Hepatocyte (in vitro differentiated cells): ENCODE results near the gene LMF1. TPM values are rescaled to one million over a fixed set of nuclear protein-coding genes. Genes with fewer than 3 reads are reported as not detected.

Experiments used
- DNase-seq: peaks from one replicate; pipeline ENCODE4 v3.0.0-alpha.2; 2016; ENCODE audit warnings: low spot score
- H2AFZ ChIP-seq: fragments of 200-600 bp; sonication (generic); 2 replicates; pipeline ENCODE4 v1.6.0; 2016; ENCODE audit warnings: antibody characterized with exemption, mild to moderate bottlenecking
- H3K27ac ChIP-seq: fragments of 200-600 bp; sonication (generic); 2 replicates; pipeline ENCODE4 v1.5.1; 2016; ENCODE audit warnings: mild to moderate bottlenecking
- H3K27me3 ChIP-seq: fragments of 200-600 bp; sonication (generic); 2 replicates; pipeline ENCODE4 v1.6.1; 2016
- H3K36me3 ChIP-seq: fragments of 200-600 bp; sonication (generic); replicated peaks from 2 replicates; pipeline ENCODE4 v1.5.1; 2016; ENCODE audit warnings: low read depth; ENCODE audit not compliant: insufficient read depth
- H3K4me1 ChIP-seq: fragments of 200-600 bp; sonication (generic); 2 replicates; pipeline ENCODE4 v1.5.1; 2016; ENCODE audit warnings: mild to moderate bottlenecking, moderate library complexity; ENCODE audit not compliant: insufficient read depth
- H3K4me2 ChIP-seq: fragments of 200-600 bp; sonication (generic); 2 replicates; pipeline ENCODE4 v1.6.0; 2016
- H3K4me3 ChIP-seq: fragments of 200-600 bp; sonication (generic); 2 replicates; pipeline ENCODE4 v1.5.1; 2016; ENCODE audit warnings: mild to moderate bottlenecking
- H3K79me2 ChIP-seq: fragments of 200-600 bp; sonication (generic); 2 replicates; pipeline ENCODE4 v1.6.0; 2017; ENCODE audit warnings: mild to moderate bottlenecking
- H3K9me2 ChIP-seq: fragments of 200-600 bp; sonication (generic); replicated peaks from 2 replicates; pipeline ENCODE4 v1.6.0; 2017; ENCODE audit warnings: mild to moderate bottlenecking; ENCODE audit not compliant: insufficient read depth
- H3K9me3 ChIP-seq: fragments of 200-600 bp; sonication (generic); 2 replicates; pipeline ENCODE4 v1.5.1; 2016; ENCODE audit warnings: low read depth, mild to moderate bottlenecking
- H4K20me1 ChIP-seq: fragments of 200-600 bp; sonication (generic); 2 replicates; pipeline ENCODE4 v1.6.0; 2016; ENCODE audit warnings: mild to moderate bottlenecking; ENCODE audit not compliant: insufficient read depth, poor library complexity, severe bottlenecking
- CTCF ChIP-seq: fragments of 200-600 bp; sonication (generic); IDR thresholded peaks from 2 replicates; pipeline ENCODE4 v1.5.1; 2016; ENCODE audit warnings: antibody characterized with exemption, mild to moderate bottlenecking; ENCODE audit not compliant: poor library complexity
- EZH2 ChIP-seq: fragments of 200-600 bp; sonication (generic); IDR thresholded peaks from 2 replicates; pipeline ENCODE4 v1.6.1; 2016; ENCODE audit warnings: antibody characterized with exemption, mild to moderate bottlenecking, borderline replicate concordance
- EZH2phosphoT487 ChIP-seq: fragments of 200-600 bp; sonication (generic); IDR thresholded peaks from one replicate; pipeline ENCODE4 v1.6.1; 2018; ENCODE audit warnings: antibody characterized with exemption, mild to moderate bottlenecking, low read depth, moderate library complexity; ENCODE audit not compliant: unreplicated experiment, severe bottlenecking
- WGBS: methylation state at CpG from one replicate; pipeline ENCODE4 v1.1.6; 2016; ENCODE audit warnings: low lambda C conversion rate; ENCODE audit errors: missing lambda C conversion rate; 5-methylcytosine and 5-hydroxymethylcytosine counted together
- polyA plus RNA-seq: library from polyadenylated mRNA; unstranded; fragments of >200 nt; fragmentation: Nextera tagmentation; extraction: Ambion mirVana; gene quantifications from 2 replicates; pipeline ENCODE4 v1.2.1, GENCODE V29; 2016
- total RNA-seq: library from RNA; depleted of rRNA; stranded (reverse); fragments of >200 nt; gene quantifications from 2 replicates; pipeline ENCODE4 v1.2.3, GENCODE V29; 2014

LMF1 gene
- total and polyA plus RNA-seq, 2 experiments from 2014 or later = 27.2 to 34.3 TPM

GRCh38 chr16:854808-855410 is 115.9 kb downstream of the LMF1 start:
- Histone ChIP-seq H3K27me3 (no peaks in the 10 kb centered on the region), H3K4me2 (no peak overlapping the region), H3K79me2 (no peaks in the 10 kb centered on the region), H3K9me3 (no peaks in the 10 kb centered on the region), H4K20me1 (no peaks in the 10 kb centered on the region), H3K4me1 (no peaks in the 10 kb centered on the region), H3K9me2 (no peaks in the 10 kb centered on the region), H3K4me3 (no peak overlapping the region), H3K27ac (no peak overlapping the region), H2AFZ (no peak overlapping the region), H3K36me3 (no peaks in the 10 kb centered on the region)
- no peak for TF ChIP-seq EZH2phosphoT487
- DNase-seq = no peak
- 95% methylated on average over 23 of the region's 23 CpGs for WGBS

GRCh38 chr16:853981-854807 is 116.6 kb downstream of the LMF1 start:
- Histone ChIP-seq H3K79me2 (no peaks in the 10 kb centered on the region), H2AFZ (no peak overlapping the region), H3K36me3 (no peaks in the 10 kb centered on the region), H3K4me2 (no peak overlapping the region), H4K20me1 (no peaks in the 10 kb centered on the region), H3K27me3 (no peaks in the 10 kb centered on the region), H3K27ac (no peak overlapping the region), H3K4me1 (no peaks in the 10 kb centered on the region), H3K9me3 (no peaks in the 10 kb centered on the region), H3K4me3 (no peak overlapping the region), H3K9me2 (no peaks in the 10 kb centered on the region)
- DNase-seq = no peak
- 93% methylated on average over 31 of the region's 31 CpGs for WGBS
- TF ChIP-seq EZH2 (no peak), EZH2phosphoT487 (no peak), CTCF (no peak)

DNA sequence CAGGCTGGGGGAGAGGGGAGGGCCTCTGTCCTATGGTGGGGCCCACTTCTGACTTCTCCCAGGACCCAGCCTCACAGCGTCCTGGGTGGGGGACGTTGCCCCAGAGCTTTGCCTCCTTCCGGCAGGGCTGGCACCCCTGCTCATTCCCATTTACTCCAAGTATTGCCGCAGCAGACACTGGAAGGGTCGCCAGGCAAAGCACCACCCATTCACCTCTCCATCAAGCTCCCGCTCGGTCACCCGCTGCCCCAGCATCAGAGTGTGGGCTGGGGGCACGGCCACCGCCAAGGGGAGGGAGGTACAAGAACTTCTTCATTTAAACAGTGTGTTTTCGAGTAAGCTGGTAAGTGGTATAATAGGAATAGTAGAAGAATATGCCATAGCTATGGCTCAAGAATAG is 117.5 kb downstream of the LMF1 start:
- Histone ChIP-seq H3K36me3 (no peaks in the 10 kb centered on the region), H3K4me3 (no peak overlapping the region), H3K4me1 (no peaks in the 10 kb centered on the region), H3K27me3 (no peaks in the 10 kb centered on the region), H4K20me1 (no peaks in the 10 kb centered on the region), H3K79me2 (no peaks in the 10 kb centered on the region), H3K9me3 (no peaks in the 10 kb centered on the region), H3K4me2 (no peak overlapping the region), H3K9me2 (no peaks in the 10 kb centered on the region), H2AFZ (no peak overlapping the region), H3K27ac (no peak overlapping the region)
- TF ChIP-seq EZH2 (no peak), CTCF (no peak), EZH2phosphoT487 (no peak)
- DNase-seq = no peak
- WGBS = 93% methylated on average over 11 of the region's 11 CpGs

- Histone ChIP-seq H3K4me1 (no peaks in the 10 kb centered on the region), H3K9me2 (no peaks in the 10 kb centered on the region), H3K27ac (no peak overlapping the region), H3K79me2 (no peaks in the 10 kb centered on the region), H3K4me3 (no peak overlapping the region), H4K20me1 (no peaks in the 10 kb centered on the region), H3K27me3 (no peaks in the 10 kb centered on the region), H2AFZ (no peak overlapping the region), H3K4me2 (no peak overlapping the region), H3K9me3 (no peaks in the 10 kb centered on the region), H3K36me3 (no peaks in the 10 kb centered on the region)
- no peak for TF ChIP-seq EZH2
- no peak for TF ChIP-seq EZH2phosphoT487
- TF ChIP-seq CTCF = no peak
- no peak for DNase-seq
- 93% methylated on average over 24 of the region's 32 CpGs for WGBS
Measured at GRCh38 chr16:852451-853185, 118.2 kb downstream of the LMF1 start.
